GM21447 (cell line): ENCODE data around the gene POLR2A.
A peak's percentile ranks its signal among the peaks of the same experiment; 100 is the strongest.

ENCODE experiments used
- ATAC-seq: cut with Tn5 transposase; IDR thresholded peaks from one replicate; pipeline ENCODE4 v1.9.1; 2021; ENCODE audit not compliant: unreplicated experiment

The POLR2A gene

DNA sequence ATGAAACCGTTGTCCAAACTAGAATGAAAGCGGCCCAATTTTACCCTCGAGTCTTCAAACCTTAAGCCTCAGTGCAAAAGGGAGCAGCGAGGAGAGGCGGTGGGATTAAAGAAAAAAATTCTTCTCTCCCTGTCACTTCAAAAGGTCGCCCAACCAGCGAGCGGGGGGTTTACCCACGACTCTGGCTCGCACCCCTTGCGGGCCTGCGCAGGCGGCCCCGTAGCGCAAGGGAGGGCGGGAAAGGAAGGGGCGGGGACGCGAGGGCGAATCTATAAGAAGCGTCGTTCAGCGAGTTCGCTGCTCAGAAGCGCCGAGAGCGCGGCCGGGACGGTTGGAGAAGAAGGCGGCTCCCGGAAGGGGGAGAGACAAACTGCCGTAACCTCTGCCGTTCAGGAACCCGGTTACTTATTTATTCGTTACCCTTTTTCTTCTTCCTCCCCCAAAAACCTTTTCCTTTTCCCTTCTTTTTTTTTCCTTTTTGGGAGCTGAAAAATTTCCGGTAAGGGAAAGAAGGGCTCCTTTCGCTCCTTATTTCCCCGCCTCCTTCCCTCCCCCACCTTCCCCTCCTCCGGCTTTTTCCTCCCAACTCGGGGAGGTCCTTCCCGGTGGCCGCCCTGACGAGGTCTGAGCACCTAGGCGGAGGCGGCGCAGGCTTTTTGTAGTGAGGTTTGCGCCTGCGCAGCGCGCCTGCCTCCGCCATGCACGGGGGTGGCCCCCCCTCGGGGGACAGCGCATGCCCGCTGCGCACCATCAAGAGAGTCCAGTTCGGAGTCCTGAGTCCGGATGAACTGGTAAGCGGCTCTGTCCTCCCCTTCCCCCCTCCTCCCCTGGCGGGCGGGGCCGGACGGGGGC is at the start of gene POLR2A:
TSS of gene POLR2A (plus strand) at position 300 of the 852 bp plus-strand sequence.
- ATAC-seq = peak; percentile 52

DNA sequence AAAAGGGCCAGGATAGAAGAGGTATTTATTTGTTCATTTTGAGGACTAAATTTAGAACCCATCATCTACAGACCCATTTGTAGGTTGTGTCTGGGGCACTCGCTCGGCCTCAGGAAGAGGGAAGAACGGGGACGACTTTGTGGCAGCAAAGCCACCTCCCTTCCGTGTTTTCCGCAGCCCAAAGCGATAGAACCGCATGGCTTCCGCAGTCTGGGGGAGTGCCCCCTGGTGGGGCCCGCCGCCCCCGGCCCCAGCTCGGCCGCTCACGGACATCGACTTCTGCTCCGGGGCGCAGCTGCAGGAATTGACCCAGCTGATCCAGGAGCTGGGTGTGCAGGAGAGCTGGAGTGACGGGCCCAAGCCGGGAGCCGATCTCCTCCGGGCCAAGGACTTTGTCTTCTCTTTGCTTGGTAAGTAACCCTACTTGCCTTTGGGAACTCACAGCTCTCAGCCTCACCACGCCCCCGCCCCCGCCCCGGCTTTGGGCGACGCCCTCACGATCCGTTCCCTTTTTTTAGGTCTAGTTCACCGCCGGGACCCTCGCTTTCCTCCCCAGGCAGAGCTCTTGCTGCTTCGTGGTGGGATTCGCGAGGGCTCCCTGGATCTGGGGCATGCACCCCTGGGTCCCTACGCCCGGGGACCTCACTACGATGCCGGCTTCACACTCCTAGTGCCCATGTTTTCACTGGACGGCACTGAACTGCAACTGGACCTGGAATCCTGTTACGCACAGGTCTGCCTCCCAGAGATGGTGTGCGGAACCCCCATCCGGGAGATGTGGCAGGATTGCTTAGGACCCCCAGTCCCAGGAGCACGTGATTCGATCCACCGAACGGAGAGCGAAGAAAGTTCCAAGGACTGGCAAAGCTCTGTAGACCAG is 48.2 kb upstream of the POLR2A start:
- peak; percentile 24 for ATAC-seq

DNA sequence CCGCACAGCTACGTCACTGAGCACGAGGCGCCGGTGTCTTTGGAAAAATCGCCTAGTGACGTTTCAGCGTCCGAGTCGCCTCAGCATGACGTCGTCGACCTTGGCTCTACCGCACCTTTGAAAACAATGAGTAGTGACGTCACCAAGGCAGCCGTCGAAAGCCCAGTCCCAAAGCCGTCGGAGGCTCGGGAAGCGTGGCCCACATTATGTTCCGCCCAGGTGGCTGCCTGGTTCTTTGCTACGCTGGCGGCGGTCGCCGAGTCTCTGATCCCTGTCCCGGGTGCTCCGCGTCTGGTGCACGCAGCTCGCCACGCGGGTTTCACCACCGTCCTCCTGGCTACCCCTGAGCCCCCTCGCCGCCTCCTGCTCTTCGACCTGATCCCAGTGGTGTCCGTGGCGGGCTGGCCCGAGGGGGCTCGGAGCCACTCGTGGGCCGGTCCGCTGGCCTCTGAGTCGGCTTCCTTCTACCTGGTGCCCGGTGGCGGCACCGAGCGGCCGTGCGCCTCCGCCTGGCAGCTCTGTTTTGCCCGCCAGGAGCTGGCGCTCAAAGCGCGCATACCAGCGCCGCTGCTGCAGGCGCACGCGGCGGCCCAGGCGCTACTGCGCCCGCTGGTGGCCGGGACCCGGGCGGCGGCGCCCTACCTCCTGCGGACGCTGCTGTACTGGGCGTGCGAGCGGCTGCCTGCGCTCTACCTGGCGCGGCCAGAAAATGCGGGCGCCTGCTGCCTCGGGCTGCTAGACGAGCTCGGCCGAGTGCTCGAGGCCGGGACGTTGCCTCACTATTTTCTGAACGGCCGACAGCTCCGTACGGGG is 47.4 kb upstream of the POLR2A start:
- ATAC-seq = no peak

DNA sequence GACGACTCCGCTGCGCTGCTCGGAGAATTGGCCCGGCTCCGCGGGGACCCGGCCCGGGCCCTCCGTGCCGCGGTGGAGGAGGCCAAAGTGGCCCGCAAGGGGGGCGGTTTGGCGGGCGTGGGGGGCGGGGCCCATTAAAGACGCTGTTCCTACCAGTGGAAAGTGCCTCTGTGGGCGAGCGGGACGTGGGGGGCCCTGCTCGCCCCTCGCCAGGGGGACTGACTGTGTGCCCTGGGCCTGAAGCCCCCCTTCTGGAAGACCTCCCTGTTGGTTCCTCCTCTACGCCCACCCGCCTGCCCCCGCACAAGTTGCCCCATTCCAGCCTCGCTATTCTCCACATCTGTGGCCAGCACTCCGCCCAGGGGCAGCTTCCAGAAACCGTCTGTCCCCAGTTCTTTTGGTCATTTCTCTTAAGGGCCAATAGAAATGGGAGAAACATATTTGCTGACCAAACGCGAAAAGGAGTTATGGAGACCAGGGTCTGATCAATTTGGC is 46.8 kb upstream of the POLR2A start:
- ATAC-seq = no peak

DNA sequence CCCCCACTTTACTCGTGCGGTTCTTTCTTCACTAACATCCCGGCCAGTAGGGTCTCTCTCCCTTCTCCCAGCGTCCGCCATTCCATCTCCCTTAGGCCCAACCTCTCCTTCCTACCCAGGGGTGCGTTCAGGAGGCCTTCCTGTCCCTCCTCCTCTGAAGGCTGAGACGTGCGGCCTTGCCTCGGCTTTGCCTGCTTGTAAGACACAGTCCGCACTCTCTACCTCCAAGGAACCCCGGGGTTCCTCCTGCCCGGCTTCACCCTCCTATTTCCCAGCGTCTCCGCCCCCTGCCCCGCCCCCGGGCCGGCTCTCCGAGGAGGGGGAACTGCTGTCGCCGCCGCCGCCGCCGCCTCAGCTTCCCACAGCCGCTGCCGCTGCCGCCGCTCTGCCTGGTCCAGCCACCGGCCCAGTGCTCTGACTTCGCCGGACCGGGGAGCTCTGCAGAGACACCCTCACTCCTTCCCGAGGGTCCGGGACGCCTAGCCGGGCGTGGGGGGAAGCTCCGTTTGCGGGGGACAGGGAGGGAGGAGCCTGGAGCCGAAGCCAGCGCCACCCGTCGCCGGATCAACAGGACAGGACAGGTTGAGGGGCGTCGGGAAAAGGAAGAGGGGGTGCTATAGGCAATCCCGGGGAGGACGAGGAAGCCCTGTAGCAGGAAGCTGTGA is 46.1 kb upstream of the POLR2A start:
- ATAC-seq = no peak

DNA sequence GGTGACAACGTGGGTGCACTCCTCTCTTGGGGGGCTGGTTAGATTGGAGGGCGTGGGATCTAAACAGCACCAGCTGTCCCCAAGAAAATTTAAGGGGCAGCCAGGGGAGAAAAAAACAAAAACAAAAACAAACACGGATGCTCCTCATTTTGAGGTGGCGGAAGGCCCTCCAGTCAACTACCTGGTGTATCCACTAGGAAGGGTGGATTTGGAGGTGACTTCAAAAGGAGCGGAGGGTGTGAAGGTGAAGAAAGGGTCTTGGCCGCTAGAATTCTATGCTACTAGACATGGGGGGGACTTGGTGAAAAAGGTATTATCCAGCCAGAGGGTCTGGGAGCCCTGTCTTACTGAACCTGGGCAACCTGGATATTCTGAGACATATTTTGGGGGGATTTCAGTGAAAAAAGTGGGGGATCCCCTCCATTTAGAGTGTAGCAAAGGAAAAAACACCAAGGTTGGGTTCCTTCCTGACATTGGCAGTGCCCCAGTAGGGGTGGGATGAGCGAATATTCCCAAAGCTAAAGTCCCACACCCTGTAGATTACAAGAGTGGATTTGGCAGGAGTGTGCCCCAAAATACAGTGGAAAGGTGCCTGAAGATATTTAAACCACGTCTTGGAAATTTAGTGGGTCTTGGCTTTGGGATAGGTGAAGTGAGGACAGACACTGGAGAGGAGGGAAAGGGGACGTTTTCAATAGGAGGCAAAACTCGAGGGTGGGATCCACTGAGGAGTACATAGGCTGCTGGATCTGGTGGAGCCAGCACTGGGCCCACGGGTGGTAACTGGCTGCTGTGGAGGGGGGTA is 45.3 kb upstream of the POLR2A start:
- no peak for ATAC-seq

DNA sequence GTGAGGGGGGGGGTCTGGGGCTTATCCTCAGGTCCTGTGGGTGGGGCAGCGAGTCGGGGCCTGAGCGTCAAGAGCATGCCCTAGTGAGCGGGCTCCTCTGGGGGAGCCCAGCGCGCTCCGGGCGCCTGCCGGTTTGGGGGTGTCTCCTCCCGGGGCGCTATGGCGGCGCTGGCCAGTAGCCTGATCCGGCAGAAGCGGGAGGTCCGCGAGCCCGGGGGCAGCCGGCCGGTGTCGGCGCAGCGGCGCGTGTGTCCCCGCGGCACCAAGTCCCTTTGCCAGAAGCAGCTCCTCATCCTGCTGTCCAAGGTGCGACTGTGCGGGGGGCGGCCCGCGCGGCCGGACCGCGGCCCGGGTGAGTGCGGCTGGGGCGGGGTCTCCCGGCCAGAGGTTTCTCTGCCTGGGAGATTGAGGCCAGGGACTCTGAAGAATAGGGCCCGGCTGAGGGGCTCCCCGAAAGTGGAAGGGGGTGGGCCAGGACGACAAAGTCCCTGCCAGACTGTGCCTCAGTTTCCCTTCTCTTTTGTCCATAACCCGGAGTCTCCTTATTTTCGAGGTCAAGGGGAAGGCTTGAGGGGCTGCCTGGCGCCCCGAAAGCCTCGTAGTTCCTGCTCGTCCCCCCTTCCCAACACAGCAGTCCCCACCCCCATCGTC is 44.6 kb upstream of the POLR2A start, which contains the start of gene FGF11:
TSS of gene FGF11 (plus strand) at position 51 of the 651 bp plus-strand sequence. CDS start at position 160, 109 bp downstream.
- no peak for ATAC-seq

DNA sequence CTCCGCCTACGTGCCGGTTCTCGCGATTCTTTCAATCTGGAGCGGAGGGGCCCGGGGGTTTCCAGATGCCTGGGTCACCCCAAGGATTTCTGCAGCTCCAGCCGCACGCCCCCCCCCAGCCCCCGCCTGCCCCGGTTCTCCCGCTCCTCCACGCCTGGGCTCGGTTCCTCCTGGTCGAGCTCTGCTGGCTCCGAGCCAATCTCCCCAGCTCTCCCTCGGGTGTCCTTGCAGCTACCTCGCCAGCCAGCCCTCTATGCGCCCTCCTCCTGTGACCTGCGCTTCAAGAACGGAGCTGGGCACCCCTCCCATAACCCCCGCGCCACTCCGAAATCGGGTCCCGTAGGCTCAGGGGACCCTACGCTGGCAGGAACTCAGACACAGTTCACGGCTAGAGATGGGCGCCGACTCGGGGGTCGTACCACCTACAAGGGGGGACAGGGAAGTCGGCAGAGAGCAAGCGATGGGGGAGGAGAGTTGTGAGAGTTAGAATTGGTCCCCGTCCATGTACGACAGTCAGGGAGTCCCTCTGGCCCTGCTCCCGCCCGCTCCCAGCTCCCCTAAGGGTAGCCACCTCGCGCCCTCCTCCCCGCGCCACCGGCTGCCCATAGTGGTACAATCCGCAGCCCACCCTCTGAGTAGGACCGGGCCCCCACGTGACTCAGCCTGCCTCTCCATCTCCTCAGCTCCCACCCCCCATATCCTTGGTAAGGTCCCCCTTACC is 43.9 kb upstream of the POLR2A start:
- no peak for ATAC-seq

DNA sequence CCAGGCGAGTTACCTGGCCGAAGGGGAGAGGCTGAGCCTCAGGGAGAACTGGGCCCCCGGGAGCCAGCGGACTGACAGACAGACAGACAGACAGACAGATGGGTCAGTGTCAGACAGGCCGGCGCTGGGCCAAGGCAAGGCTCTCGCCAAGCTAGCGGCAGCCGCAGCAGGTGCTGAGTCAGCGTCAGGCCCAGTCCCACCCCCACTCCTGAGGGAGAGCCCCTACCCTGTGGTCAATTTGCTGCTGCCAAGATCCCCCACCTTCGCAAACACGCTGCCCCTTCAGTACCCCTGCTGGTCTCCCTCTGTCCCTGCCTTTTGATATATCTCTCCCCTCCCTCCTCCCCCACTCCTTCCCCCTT is 43.4 kb upstream of the POLR2A start:
- ATAC-seq = no peak

DNA sequence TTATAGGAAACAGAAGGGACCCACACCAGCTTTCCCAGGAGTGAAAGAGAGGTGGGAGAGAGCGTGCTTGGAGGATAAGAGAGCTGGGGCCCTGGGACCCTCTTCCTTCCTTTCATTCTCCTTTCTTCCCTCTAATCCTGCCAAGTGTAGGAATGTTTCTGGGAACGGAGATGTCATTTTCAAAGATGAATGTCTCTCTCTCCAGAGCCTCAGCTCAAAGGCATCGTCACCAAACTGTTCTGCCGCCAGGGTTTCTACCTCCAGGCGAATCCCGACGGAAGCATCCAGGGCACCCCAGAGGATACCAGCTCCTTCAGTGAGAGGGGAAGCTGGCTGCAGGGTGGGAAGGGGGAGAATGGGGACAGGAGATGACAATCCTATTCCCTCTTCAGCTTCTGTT is 42.9 kb upstream of the POLR2A start:
- ATAC-seq = no peak

DNA sequence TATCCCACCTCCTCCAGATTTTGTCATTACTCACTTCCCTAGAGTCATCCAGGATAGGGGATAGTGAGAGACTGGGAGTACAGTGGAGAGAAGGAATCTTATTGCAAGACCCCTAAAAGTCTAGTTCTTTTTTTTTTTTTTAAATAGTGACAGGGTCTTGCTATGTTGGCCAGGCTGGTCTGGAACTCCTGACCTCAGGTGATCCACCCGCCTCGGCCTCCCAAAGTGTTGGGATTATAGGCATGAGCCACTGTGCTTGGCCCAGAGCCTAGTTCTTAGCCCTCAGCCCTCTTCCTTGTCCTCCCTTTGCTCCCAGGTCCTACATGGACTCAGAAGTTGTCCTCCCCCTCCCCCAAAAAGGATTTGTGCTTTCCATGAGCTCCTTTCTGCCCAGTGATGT is 42.0 kb upstream of the POLR2A start:
- ATAC-seq = no peak

DNA sequence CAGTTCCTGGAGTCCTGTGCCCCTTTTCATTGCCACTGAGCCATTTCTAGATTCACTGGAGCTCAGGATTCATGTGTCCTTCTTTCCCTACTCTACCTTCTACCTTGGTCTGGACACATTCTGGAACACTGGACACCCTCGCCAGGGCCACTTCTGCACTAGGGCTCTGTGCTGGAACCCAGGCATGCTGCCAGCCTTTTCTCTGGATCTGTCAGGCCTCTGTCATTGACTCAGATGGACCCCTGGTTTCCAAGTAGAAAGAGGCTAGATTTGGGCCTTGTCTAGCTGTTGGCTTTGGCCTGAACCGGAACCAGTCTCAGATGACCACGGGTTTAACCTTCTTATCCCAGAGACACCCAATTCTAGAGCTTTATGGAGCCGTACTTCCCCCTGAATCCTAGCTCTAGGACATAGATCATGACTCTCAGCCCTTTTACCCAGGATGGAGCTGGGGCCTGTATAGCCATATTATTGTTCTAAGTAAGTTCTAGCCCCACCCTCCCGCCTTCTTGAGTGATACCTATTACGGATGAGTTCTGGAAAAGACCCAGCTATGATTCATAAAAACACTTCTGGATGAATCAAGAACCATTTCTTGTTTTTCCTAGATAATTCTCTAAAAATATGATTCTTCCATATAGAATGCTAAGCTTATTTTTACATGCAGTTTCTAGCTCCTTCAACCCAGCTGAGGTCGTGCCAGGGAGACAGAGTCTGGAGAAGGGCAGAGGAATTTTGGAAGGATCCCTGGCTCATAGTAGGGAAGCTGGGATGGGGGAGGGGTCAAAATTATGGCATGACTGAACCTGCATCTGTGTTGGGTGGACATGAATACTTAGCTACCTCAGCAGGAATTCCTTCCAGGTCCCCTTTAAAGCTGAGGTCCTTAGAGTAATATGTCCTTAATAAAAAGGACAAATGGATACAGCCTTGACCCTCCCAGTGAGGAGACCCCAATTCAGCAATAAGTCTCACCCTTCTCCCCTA is 40.4 kb upstream of the POLR2A start:
- ATAC-seq = no peak

DNA sequence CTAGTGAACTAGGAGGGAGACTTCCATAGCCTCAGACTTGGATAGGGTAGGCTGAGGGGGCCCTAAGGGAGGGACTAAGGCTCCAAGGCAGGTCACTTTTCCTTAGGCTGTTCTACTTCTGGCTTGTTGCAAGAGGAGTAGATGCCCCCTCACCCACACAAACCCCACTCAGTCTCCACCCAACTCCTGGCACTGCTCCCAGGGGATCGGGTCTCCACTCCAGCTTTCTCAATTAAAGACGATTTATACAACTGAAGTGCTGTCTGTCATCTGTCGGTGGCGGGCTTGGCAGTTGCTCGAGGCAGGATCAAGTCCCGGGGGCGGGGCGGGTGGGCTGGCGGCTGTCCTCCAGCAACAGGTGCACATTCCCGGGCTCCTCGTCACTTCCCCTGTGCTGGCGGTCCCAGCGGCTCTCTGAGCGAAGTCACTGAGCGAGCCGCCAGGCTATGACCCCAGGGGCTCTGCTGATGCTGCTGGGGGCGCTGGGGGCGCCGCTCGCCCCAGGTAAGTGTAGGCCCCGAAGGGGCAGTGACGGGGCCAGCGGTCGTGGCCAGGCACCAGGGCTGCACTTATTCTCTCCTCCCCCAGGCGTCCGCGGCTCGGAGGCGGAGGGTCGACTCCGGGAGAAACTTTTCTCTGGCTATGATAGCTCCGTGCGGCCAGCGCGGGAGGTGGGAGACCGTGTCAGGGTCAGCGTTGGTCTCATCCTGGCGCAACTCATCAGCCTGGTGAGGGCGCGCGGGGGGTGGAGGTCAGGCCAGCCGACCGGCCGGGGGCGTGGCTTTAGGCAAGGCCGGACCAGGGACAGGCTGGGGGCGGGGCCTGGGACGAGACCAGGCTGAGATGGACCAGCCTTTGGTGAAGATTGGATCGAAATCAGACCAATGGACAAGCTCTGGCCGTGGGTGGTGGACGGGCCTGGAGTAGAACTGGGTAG is 39.2 kb upstream of the POLR2A start, which contains the start of gene CHRNB1:
TSS of gene CHRNB1 (plus strand) at position 380 of the 937 bp plus-strand sequence. CDS start at position 447, 67 bp downstream.
- ATAC-seq = peak; percentile 43

DNA sequence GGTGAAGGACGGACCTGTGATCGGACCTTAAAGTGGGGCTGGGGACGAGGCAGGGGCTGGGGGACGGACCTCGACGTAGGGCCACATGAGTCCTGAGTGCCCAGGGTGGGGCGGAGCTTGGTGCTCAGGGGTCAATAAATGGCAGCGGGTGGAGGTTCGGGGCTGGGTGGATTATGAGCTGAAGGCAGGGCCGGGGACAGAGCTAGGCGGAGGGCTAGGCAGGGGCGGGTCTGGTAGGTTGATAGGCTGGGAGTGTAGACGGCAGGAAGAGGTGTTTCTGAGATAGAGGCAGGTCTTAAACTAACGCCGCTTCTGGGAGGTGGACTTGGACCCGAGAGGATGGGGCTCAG is 38.6 kb upstream of the POLR2A start:
- ATAC-seq = peak; percentile 21

DNA sequence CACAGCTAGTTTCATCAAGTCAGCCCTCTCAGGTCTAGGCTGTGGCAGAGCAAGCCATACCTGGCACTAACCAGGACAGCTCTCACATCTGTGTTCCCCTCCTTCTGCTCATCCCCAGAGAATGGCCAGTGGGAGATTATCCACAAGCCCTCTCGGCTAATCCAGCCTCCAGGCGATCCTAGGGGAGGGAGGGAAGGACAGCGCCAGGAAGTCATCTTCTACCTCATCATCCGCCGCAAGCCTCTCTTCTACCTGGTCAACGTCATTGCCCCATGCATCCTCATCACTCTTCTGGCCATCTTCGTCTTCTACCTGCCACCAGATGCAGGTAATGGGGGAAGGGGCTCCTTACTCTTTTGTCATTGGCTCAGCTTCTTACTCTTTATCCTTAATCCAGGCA is 35.7 kb upstream of the POLR2A start:
- no peak for ATAC-seq

DNA sequence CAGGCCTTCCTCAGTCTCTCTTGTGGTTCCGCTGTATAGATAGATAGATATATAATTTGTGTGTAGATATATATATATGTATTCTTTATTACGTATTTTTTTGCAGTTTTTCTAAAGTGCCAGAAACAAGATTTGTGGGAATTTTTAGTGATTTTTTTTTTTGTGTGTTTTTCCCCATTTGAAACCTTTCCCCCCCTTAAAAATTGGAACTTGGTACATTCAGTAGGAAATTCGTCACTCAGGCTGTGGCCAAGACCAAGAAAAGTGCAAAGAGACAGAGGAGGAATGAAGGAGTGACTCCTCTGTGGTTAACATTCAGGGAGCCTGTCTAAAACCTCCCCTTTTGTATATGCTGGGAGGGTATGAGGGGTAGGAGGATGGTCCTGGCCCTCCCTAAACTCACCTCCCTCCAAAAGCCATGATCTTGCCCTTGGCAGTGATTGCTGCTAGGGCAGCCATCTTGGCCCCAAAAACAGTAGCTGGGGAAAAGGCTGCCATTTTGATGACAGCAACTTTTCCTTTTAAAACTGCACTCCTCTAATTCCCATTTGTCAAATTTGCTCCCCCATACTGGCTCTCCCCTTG is 24.1 kb upstream of the POLR2A start:
- ATAC-seq = no peak
